AG09319 (cell line): ENCODE measurements around the gene NFASC.

ENCODE experiments used
- DNase-seq: peaks from one replicate; pipeline ENCODE4 v3.0.0-alpha.2; 2010; ENCODE audit warnings: low read depth; ENCODE audit errors: extremely low read depth
- CTCF ChIP-seq: IDR thresholded peaks from 2 replicates; pipeline ENCODE4 v1.5.1; 2011; ENCODE audit warnings: low read depth, mild to moderate bottlenecking, inconsistent platforms, low read length, moderate library complexity

The NFASC gene

DNA sequence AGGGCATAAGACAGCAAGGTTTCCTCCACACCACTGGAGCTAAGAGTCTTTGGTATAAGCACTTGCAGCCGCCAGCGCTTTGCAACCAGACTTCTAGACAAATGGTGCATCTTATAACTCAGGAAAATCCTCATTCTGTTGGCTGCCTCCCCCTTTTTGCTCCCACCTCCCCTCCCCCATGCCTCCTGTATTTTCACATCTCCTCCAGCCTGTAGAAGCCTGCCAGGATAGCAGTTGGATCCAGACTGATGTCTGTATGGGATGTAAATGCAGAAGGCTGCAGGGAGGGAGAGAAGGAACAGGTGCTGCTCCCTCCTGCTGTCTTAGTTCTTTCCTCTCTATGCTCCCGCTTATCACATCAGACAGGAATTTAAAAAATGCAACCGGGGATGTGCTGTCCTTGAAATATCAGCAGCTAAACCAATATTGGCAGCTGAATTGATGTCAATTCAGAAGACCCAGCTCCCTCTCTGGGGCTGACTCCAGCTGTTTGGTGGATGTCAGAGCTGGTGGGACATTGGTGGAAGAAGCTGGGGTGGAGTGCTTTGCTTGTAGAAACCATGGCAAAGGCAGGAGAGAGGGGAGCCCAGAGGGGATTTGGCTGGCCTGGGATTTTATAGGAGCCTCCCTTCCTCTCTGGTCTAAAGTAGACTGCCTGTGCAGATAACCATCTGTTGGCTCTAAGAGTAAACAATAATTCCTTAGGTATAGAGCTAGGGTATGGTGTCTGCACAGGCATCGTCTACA, 53.5 kb downstream of the NFASC start:
- no peak for DNase-seq
- TF ChIP-seq CTCF = no peak

- no peak for DNase-seq
- TF ChIP-seq CTCF = no peak
Measured at GRCh38 chr1:204925701-204926100, 55.0 kb downstream of the NFASC start.

DNA sequence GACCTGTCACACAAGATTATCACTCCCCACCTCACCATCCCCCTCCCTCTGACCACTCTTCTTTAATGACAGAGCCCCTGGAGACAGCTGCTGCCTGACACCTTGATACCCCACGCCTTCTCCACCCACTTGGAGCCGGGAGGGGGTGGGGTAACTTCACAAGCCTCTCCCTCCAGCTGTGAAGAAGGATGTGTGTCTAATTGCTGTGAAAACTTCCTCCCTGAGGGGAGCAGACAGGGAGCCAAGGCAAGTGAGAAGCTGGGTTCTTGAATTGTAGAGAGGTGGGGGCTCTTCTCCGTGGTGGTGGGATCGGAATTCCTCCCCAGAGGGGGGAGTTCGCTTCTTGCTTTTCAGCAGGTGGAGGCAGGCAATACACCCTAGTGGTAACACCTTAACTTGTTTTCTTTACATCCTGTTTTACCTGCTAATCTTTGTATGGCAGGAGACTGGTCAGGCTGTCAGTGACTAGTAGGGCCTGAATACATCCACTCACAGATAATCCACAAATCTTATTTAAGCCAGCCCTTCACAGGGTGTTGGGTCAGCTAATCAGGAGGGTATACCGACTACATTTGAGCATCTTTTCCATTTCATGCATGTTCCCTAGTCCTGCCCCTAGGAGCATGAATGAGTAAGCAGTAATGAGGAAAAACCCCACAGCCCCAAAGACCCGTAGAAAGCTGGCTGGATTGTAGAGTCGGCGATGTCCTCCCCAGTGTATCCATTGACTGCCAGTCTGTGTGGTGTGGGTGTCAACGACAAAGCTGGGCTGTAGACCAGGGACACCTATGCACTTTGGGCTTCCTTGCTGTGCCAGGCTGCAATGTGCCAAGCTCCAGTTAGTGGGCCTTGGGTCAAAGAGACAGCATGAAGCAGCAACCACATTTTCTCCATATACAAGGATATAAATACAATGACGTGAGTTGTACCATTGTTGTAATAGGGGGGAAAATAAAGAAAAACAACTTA, 57.3 kb downstream of the NFASC start:
- TF ChIP-seq CTCF = no peak

DNA sequence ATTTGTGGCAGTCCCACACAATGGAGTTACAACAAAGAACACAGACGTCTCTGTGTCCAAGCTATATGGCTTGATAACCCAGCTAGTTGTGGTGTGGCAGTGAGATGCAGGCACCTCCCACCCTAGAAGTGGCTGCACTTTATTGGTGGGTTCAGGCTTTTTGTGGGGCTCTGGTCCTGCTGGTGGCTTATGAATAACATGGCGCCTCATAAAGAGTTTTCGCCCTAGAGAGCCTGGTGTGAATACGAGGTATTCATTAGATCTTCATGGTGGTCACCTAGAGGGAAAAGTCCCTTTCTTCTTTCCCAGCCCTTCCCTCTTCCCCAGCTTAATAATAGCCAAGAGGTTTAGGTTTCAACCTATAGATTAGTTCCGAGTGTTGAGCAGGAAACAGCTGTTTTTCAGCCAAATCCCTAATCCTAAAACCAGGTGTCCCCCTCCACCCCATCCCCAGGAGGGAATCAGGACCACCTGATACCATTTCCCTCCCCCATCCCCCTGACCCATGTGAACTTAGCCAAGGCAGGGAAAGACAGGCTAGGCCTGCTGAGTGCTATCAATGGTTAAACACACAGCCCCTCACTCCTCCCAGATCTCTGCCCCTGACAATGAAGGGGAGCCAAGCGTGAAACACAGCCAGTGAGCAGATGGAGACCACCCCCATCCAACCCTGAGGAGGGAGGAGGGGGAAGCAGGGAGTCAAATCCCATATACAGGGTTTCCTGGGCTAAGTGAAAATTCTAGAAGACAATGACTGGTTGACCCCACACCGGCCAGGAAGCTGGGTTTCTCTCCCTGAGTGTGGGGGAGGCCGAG, 58.2 kb downstream of the NFASC start:
- no peak for TF ChIP-seq CTCF
- DNase-seq = no peak

More for the DNA sequence above, 57.3 kb downstream of the NFASC start:
- no peak for DNase-seq

DNA sequence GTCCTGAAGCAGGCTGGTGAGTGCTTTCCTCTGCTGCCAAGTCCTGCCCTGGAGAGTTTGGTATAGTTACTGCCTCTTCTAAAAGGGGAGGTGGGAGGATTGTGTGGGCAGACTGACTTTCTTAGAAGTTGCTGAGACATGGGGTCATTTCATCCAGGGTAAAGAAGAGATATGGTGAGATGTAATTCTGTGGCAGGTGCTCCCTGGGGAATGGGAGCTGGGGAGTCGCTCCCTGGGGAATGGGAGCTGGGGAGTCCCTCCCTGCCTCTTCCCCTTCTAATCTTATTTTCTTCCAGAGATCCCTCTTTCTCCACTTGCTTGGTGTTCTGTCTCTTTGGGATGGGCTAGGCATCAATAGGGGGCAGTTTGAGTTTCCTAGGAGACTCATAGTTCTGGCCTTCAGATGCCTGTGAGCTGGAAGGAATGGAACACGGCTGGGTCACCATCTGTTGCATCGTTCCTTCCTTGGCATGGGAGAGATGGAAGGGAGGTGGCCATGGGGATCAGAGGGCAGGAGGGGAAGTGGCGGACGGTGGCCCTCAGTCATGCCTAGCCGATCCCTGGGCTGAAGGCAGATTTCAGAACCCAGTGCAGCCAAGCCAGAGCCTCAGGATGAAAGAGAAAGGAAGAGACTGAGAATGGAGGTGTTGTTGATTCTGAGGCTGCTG, 59.0 kb downstream of the NFASC start:
- no peak for DNase-seq

GRCh38 chr1:204930155-204930523, 59.5 kb downstream of the NFASC start:
- no peak for TF ChIP-seq CTCF
- DNase-seq = no peak

More for the DNA sequence above, 59.0 kb downstream of the NFASC start:
- no peak for TF ChIP-seq CTCF
